ENCODE measurements around the gene DGKB.
A peak's percentile ranks its signal among the peaks of the same experiment; 100 is the strongest.

Gene DGKB

GRCh38 chr7:14258861-14259260 is 643.7 kb downstream of the DGKB start:
- no peak for DNase-seq

GRCh38 chr7:14258441-14258840 is 644.1 kb downstream of the DGKB start:
- no peak for DNase-seq

GRCh38 chr7:14252458-14252857 is 650.1 kb downstream of the DGKB start:
- no peak for DNase-seq

- DNase-seq: no peak
Measured at GRCh38 chr7:14242175-14242574, 660.4 kb downstream of the DGKB start.

GRCh38 chr7:14236834-14237233 is 665.7 kb downstream of the DGKB start:
- DNase-seq: no peak

GRCh38 chr7:14235056-14235455 is 667.5 kb downstream of the DGKB start:
- no peak for DNase-seq

- no peak for DNase-seq
Measured at GRCh38 chr7:14233868-14234369, 668.6 kb downstream of the DGKB start.

GRCh38 chr7:14233076-14233867 is 669.3 kb downstream of the DGKB start:
- no peak for DNase-seq

GRCh38 chr7:14229047-14229446 is 673.5 kb downstream of the DGKB start:
- DNase-seq: no peak

GRCh38 chr7:14228341-14228740 is 674.2 kb downstream of the DGKB start:
- DNase-seq: no peak

GRCh38 chr7:14226126-14226525 is 676.4 kb downstream of the DGKB start:
- no peak for DNase-seq

- no peak for DNase-seq
Measured at GRCh38 chr7:14219125-14219524, 683.4 kb downstream of the DGKB start.

- DNase-seq: no peak
Measured at GRCh38 chr7:14218338-14218737, 684.2 kb downstream of the DGKB start.

GRCh38 chr7:14209896-14210484 is 692.6 kb downstream of the DGKB start:
- DNase-seq: peak; percentile 74

- no peak for DNase-seq
Measured at GRCh38 chr7:14207711-14208110, 694.8 kb downstream of the DGKB start.

- DNase-seq: no peak
Measured at GRCh38 chr7:14207138-14207537, 695.4 kb downstream of the DGKB start.

- no peak for DNase-seq
Measured at GRCh38 chr7:14206121-14206520, 696.4 kb downstream of the DGKB start.

- DNase-seq: no peak
Measured at GRCh38 chr7:14201353-14201752, 701.2 kb downstream of the DGKB start.

GRCh38 chr7:14199336-14199735 is 703.2 kb downstream of the DGKB start:
- no peak for DNase-seq

- peak; percentile 66 for DNase-seq
Measured at GRCh38 chr7:14197280-14197679, 705.3 kb downstream of the DGKB start.

GRCh38 chr7:14196555-14196954 is 706.0 kb downstream of the DGKB start:
- no peak for DNase-seq

- DNase-seq: no peak
Measured at GRCh38 chr7:14195871-14196270, 706.7 kb downstream of the DGKB start.

- no peak for DNase-seq
Measured at GRCh38 chr7:14195079-14195478, 707.5 kb downstream of the DGKB start.

- no peak for DNase-seq
Measured at GRCh38 chr7:14191686-14192098, 710.9 kb downstream of the DGKB start.
